ENCODE measurements around the gene VAT1L.

Gene VAT1L

DNA sequence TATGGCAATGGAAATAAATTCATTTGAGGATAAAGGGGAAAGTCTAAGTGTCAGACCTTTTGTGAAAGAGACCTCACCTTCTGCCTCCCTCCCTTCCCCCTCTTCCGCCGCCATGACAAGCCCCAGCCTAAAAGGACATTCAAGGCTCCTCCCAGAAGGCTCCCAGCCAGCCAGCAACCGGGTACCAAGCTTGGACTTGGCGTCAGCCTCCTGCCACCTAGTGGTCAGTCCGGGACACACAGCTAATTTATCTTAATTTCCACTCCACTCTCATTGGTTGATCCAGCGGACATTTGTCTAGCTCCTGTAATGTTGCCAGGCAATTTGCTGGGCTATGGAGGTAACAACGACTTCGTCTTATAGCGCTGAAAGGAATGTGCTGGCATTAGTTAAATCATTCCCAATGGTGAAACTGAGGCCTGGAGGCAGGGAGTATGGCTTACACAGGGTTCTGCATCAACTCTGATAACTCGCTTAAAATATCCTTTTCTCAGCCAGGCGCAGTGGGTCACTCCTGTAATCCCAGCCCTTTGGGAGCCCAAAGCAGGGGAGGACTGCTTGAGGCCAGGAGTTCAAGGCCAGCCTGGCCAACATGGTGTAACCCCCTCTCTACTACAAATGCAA is 214.7 kb downstream of the VAT1L start:
- DNase-seq: peak; percentile 87

- no peak for DNase-seq
Observed at GRCh38 chr16:78004517-78004916, 216.2 kb downstream of the VAT1L start.

GRCh38 chr16:78005881-78006280 is 217.5 kb downstream of the VAT1L start:
- DNase-seq: peak; percentile 12

- DNase-seq: no peak
Observed at GRCh38 chr16:78007121-78007520, 218.8 kb downstream of the VAT1L start.

- DNase-seq: no peak
Observed at GRCh38 chr16:78022347-78023060, 234.1 kb downstream of the VAT1L start, which contains the start of gene CLEC3A. CLEC3A (plus strand) TSS chr16:78022548; CDS start chr16:78022627, 79 bp downstream.

DNA sequence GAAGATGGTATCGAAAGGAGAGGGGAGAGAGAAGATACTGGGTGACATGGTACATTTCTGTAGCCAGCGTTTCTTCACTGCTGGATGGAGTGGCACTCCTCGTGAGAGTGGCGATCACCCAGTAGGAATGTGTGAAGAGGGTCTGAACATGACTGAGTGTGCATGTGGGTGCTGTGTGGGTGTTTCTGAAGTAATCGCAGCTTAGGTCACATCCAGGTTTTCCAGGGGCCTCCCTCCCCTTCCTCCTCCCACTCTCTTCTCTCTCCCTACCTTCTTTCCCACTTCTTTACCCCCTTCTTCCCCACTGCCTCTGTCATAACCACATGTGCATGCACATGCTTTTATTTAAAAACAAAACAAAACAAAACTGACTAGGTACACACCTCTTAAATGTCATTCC is 235.8 kb downstream of the VAT1L start:
- DNase-seq: no peak

DNA sequence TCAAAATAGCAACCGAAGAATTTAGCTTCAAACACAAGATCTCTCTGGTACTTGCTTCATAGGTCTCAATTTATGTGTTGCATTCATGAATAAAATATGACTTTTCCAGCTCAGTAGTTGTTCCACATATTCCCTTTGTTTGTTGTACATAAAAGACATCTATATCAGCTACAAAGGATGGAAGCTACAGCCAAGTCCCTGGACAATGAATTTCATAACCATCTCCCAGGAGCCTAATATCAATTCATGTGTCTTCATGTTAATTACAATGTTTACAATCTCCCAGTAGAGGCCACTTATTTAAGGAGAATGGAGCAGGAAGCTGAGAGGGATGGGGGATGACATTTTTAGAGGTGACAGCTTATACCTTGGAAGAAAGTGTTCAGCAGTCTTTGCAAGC is 237.3 kb downstream of the VAT1L start:
- DNase-seq: no peak

GRCh38 chr16:78028018-78028417 is 239.7 kb downstream of the VAT1L start:
- DNase-seq: no peak
